HepG2 (cell line): ENCODE data around the gene FDPS. TPM values are rescaled to one million over a fixed set of nuclear protein-coding genes. Genes with fewer than 3 reads are reported as not detected.
A peak's percentile ranks its signal among the peaks of the same experiment; 100 is the strongest.

Source experiments
- ARHGAP35 ChIP-seq: sonication (generic); formaldehyde crosslinking; IDR thresholded peaks from 2 replicates; pipeline ENCODE4 v1.9.0; 2022; ENCODE audit warnings: mild to moderate bottlenecking, inconsistent platforms, moderate library complexity, missing genetic modification reagents, borderline replicate concordance
- ATF5 ChIP-seq: sonication (generic); formaldehyde crosslinking; IDR thresholded peaks from 2 replicates; pipeline ENCODE4 v1.4.0; 2020; ENCODE audit warnings: mild to moderate bottlenecking, low read depth, missing genetic modification reagents
- ATF7-NPFF ChIP-seq: sonication (generic); formaldehyde crosslinking; IDR thresholded peaks from 2 replicates; pipeline ENCODE4 v1.8.1; 2023; ENCODE audit warnings: mild to moderate bottlenecking, low read depth, missing genetic modification reagents, moderate library complexity
- BCLAF1 ChIP-seq: fragments of 450-650 bp; IDR thresholded peaks from 2 replicates; pipeline ENCODE4 v1.6.1; 2017; ENCODE audit warnings: mild to moderate bottlenecking
- CEBPB ChIP-seq: IDR thresholded peaks from 2 replicates; pipeline ENCODE4 v1.6.1; 2011; ENCODE audit warnings: low read depth, low read length, improper control_type of control experiment, borderline replicate concordance
- FOXK2 ChIP-seq: fragments of 450-650 bp; IDR thresholded peaks from 2 replicates; pipeline ENCODE4 v1.6.1; 2016
- MAFF ChIP-seq: IDR thresholded peaks from 2 replicates; pipeline ENCODE4 v1.6.1; 2011; ENCODE audit warnings: low read depth, low read length, improper control_type of control experiment
- MBD4 ChIP-seq: IDR thresholded peaks from 2 replicates; pipeline ENCODE4 v1.6.1; 2012; ENCODE audit warnings: low read length, inconsistent platforms, borderline replicate concordance
- MEF2D ChIP-seq: sonication (generic); formaldehyde crosslinking; IDR thresholded peaks from 2 replicates; pipeline ENCODE4 v1.5.1; 2020; ENCODE audit warnings: mild to moderate bottlenecking, missing genetic modification reagents
- MTA3 ChIP-seq: sonication (generic); formaldehyde crosslinking; IDR thresholded peaks from 2 replicates; pipeline ENCODE4 v1.4.0; 2020; ENCODE audit warnings: missing genetic modification reagents
- NFE2L2 ChIP-seq: fragments of 150-350 bp; IDR thresholded peaks from 2 replicates; pipeline ENCODE4 v1.6.1; 2014; ENCODE audit warnings: low read length
- PCBP2 ChIP-seq: fragments of 200-400 bp; formaldehyde crosslinking; optimal IDR thresholded peaks from 2 replicates; pipeline ENCODE3; 2018; ENCODE audit warnings: low read length, low read depth; ENCODE audit not compliant: poor library complexity, severe bottlenecking
- RNF2 ChIP-seq: fragments of 450-650 bp; conservative IDR thresholded peaks from 2 replicates; pipeline ENCODE4 v1.6.1; 2016; ENCODE audit warnings: low read depth
- RNF219 ChIP-seq: sonication (generic); formaldehyde crosslinking; IDR thresholded peaks from 2 replicates; pipeline ENCODE4 v1.5.0; 2020; ENCODE audit warnings: mild to moderate bottlenecking, missing genetic modification reagents
- SALL1 ChIP-seq: sonication (generic); formaldehyde crosslinking; IDR thresholded peaks from 2 replicates; pipeline ENCODE4 v1.8.0; 2022; ENCODE audit warnings: mild to moderate bottlenecking, missing genetic modification reagents
- SP4 ChIP-seq: sonication (generic); formaldehyde crosslinking; IDR thresholded peaks from 2 replicates; pipeline ENCODE4 v1.8.1; 2023; ENCODE audit warnings: mild to moderate bottlenecking, missing genetic modification reagents
- SSRP1 ChIP-seq: IDR thresholded peaks from 2 replicates; pipeline ENCODE4 v1.6.1; 2016; ENCODE audit warnings: control low read depth
- STAT5B ChIP-seq: sonication (generic); formaldehyde crosslinking; IDR thresholded peaks from 2 replicates; pipeline ENCODE4 v1.4.0; 2020; ENCODE audit warnings: missing genetic modification reagents
- SYNCRIP ChIP-seq: fragments of 200-400 bp; formaldehyde crosslinking; IDR thresholded peaks from 2 replicates; pipeline ENCODE4 v1.6.1; 2018; ENCODE audit warnings: mild to moderate bottlenecking, low read depth, low read length; ENCODE audit not compliant: insufficient read depth
- THAP7 ChIP-seq: sonication (generic); formaldehyde crosslinking; IDR thresholded peaks from 2 replicates; pipeline ENCODE4 v1.8.1; 2023; ENCODE audit warnings: mild to moderate bottlenecking, missing genetic modification reagents
- ZNF292 ChIP-seq: sonication (generic); formaldehyde crosslinking; IDR thresholded peaks from 2 replicates; pipeline ENCODE4 v1.8.1; 2022; ENCODE audit warnings: mild to moderate bottlenecking, low read depth, missing genetic modification reagents, borderline replicate concordance
- ZNF331 ChIP-seq: sonication (generic); formaldehyde crosslinking; IDR thresholded peaks from 2 replicates; pipeline ENCODE4 v1.4.0; 2020; ENCODE audit warnings: missing genetic modification reagents
- ZNF598 ChIP-seq: sonication (generic); formaldehyde crosslinking; IDR thresholded peaks from 2 replicates; pipeline ENCODE4 v1.5.1; 2020; ENCODE audit warnings: mild to moderate bottlenecking, missing genetic modification reagents, borderline replicate concordance
- ZNF691 ChIP-seq: sonication (generic); formaldehyde crosslinking; IDR thresholded peaks from 2 replicates; pipeline ENCODE4 v1.4.0; 2020; ENCODE audit warnings: missing genetic modification reagents, low read depth, mild to moderate bottlenecking, borderline replicate concordance
- polyA plus RNA-seq, 8 experiments: library from polyadenylated mRNA; depleted of rRNA in 3 of 8; stranded (reverse) in 7 of 8; unstranded in 1 of 8; fragments of >200 nt; fragmentation: Illumina TruSeq in 4 of 8; extraction: Trizol in 4 of 8; gene quantifications; 2 replicates each; pipeline versions ENCODE4 v1.2.1 to v1.2.3, GENCODE V29; 2011 to 2016; ENCODE audit warnings: low read depth in 4 of 8, missing spikeins in 1 of 8, mixed read lengths in 1 of 8; ENCODE audit not compliant: insufficient read depth in 1 of 8
- total RNA-seq, 5 experiments: library from RNA; depleted of rRNA; stranded (reverse); fragments of >200 nt; fragmentation: Illumina TruSeq; extraction: Trizol; gene quantifications; 2 replicates each; pipeline ENCODE4 v1.2.3, GENCODE V29; 2016; ENCODE audit warnings: low read depth in 1 of 5

FDPS gene
- total and polyA plus RNA-seq, 2 of the 13 experiments (the other 11 are each of a cell fraction or from before 2014, with no cell fraction given), result 264 to 519 TPM

- TF ChIP-seq BCLAF1, result no peak
- no peak for TF ChIP-seq ARHGAP35 (CRISPR knock-in tag)
- no peak for TF ChIP-seq MEF2D (CRISPR knock-in tag)
- TF ChIP-seq THAP7 (CRISPR knock-in tag), result no peak
- TF ChIP-seq MBD4, result no peak
- peak; percentile 19; the same call in 1 of the 2 replicates for TF ChIP-seq SP4 (CRISPR knock-in tag)
- no peak for TF ChIP-seq FOXK2
- no peak for TF ChIP-seq SSRP1
- TF ChIP-seq ATF5, result no peak
- no peak for TF ChIP-seq STAT5B (CRISPR knock-in tag)
- no peak for TF ChIP-seq SYNCRIP
- peak; percentile 16; the same call in 1 of the 2 replicates for TF ChIP-seq ZNF691 (CRISPR knock-in tag)
- peak; percentile 61 for TF ChIP-seq SALL1 (CRISPR knock-in tag)
- TF ChIP-seq MAFF, result no peak
- TF ChIP-seq ZNF292 (CRISPR knock-in tag), result no peak
- TF ChIP-seq PCBP2, result no peak
- TF ChIP-seq ZNF598 (CRISPR knock-in tag), result no peak
- no peak for TF ChIP-seq CEBPB
- peak; percentile 34; the same call in 1 of the 2 replicates for TF ChIP-seq ZNF331
- no peak for TF ChIP-seq RNF2
- no peak for TF ChIP-seq NFE2L2
- no peak for TF ChIP-seq MTA3
- no peak for TF ChIP-seq ATF7-NPFF (CRISPR knock-in tag)
- TF ChIP-seq RNF219, result no peak
Measured at GRCh38 chr1:155322953-155323728, 14.5 kb downstream of the FDPS start (continued).
